GM06990 (cell line): ENCODE measurements around the gene TLR9.

ENCODE experiments used
- DNase-seq: peaks from one replicate; pipeline ENCODE4 v3.0.0-alpha.2; 2011; ENCODE audit not compliant: insufficient read length; ENCODE audit errors: extremely low read depth
- H3K27me3 ChIP-seq: replicated peaks from 2 replicates; pipeline ENCODE4 v1.6.0; 2011; ENCODE audit warnings: low read length; ENCODE audit not compliant: control insufficient read depth, insufficient read depth
- H3K36me3 ChIP-seq: 2 replicates; pipeline ENCODE4 v1.5.1; 2011; ENCODE audit warnings: low read length; ENCODE audit not compliant: control insufficient read depth, insufficient read depth
- H3K4me3 ChIP-seq: replicated peaks from 2 replicates; pipeline ENCODE4 v1.5.1; 2011; ENCODE audit warnings: low read depth, mild to moderate bottlenecking, control low read depth, low read length
- CTCF ChIP-seq: IDR thresholded peaks from 2 replicates; pipeline ENCODE4 v1.5.1; 2011; ENCODE audit warnings: low read length, control low read depth, mild to moderate bottlenecking, inconsistent platforms; ENCODE audit not compliant: insufficient read depth, poor library complexity, severe bottlenecking

The TLR9 gene

GRCh38 chr3:52248816-52249547, 23.5 kb upstream of the TLR9 start:
- Histone ChIP-seq H3K27me3 (no peaks in the 10 kb centered on the region), H3K4me3 (no peak overlapping the region), H3K36me3 (peaks cover 20% of the 10 kb centered on the region)
- DNase-seq, result no peak
- TF ChIP-seq CTCF, result no peak

GRCh38 chr3:52248165-52248541, 22.7 kb upstream of the TLR9 start:
- no peak for TF ChIP-seq CTCF
- Histone ChIP-seq H3K4me3 (no peak overlapping the region), H3K36me3 (peaks cover 15% of the 10 kb centered on the region), H3K27me3 (no peaks in the 10 kb centered on the region)
- no peak for DNase-seq

- Histone ChIP-seq H3K27me3 (no peaks in the 10 kb centered on the region), H3K4me3 (no peak overlapping the region), H3K36me3 (peaks cover 15% of the 10 kb centered on the region)
- no peak for TF ChIP-seq CTCF
- no peak for DNase-seq
Observed at GRCh38 chr3:52247409-52248164, 22.1 kb upstream of the TLR9 start.

- no peak for DNase-seq
- no peak for TF ChIP-seq CTCF
- H3K4me3 ChIP-seq, result peak overlapping the region; percentile 76
- no peaks in the 10 kb centered on the region for H3K27me3 ChIP-seq
- peaks cover 15% of the 10 kb centered on the region for H3K36me3 ChIP-seq
Observed at GRCh38 chr3:52246728-52247408, 21.4 kb upstream of the TLR9 start.

- peaks cover 14% of the 10 kb centered on the region for H3K36me3 ChIP-seq
- H3K4me3 ChIP-seq, result peak overlapping the region; percentile 76
- H3K27me3 ChIP-seq, result no peaks in the 10 kb centered on the region
- no peak for TF ChIP-seq CTCF
- no peak for DNase-seq
Observed at GRCh38 chr3:52246264-52246620, 20.8 kb upstream of the TLR9 start.
